ENCODE measurements around the gene TSPEAR.
"Not testable (repeated sequence)": the region's sequence is repeated elsewhere in the genome, so short reads cannot be mapped to it uniquely, and the experiment has no call there.

TSPEAR gene

GRCh38 chr21:44623575-44623974, 87.8 kb downstream of the TSPEAR start:
- no peak for DNase-seq

GRCh38 chr21:44619886-44620285, 91.5 kb downstream of the TSPEAR start:
- no peak for DNase-seq

- DNase-seq: no peak
Observed at GRCh38 chr21:44618909-44619308, 92.5 kb downstream of the TSPEAR start.

- DNase-seq: no peak
Observed at GRCh38 chr21:44618504-44618903, 92.9 kb downstream of the TSPEAR start.

GRCh38 chr21:44617071-44617501, 94.3 kb downstream of the TSPEAR start:
- no peak for DNase-seq

- DNase-seq: no peak
Observed at GRCh38 chr21:44616591-44616926, 94.8 kb downstream of the TSPEAR start.

GRCh38 chr21:44615911-44616590, 95.3 kb downstream of the TSPEAR start:
- DNase-seq: no peak

GRCh38 chr21:44615466-44615865, 95.9 kb downstream of the TSPEAR start:
- DNase-seq: no peak

GRCh38 chr21:44614961-44615391, 96.4 kb downstream of the TSPEAR start:
- DNase-seq: no peak

- DNase-seq: no peak
Observed at GRCh38 chr21:44614161-44614631, 97.2 kb downstream of the TSPEAR start.

GRCh38 chr21:44613386-44614155, 97.8 kb downstream of the TSPEAR start:
- no peak for DNase-seq

- DNase-seq: no peak
Observed at GRCh38 chr21:44612669-44613229, 98.6 kb downstream of the TSPEAR start.

- no peak for DNase-seq
Observed at GRCh38 chr21:44612029-44612486, 99.3 kb downstream of the TSPEAR start, which contains the start of gene KRTAP10-8. TSS of gene KRTAP10-8 (plus strand) at chr21:44612079. CDS start at chr21:44612101, 22 bp downstream.

- DNase-seq: no peak
Observed at GRCh38 chr21:44611551-44611950, 99.8 kb downstream of the TSPEAR start.

- DNase-seq: not testable (repeated sequence)
Observed at GRCh38 chr21:44610157-44610843, 101.1 kb downstream of the TSPEAR start.

- DNase-seq: no peak
Observed at GRCh38 chr21:44609193-44609592, 102.2 kb downstream of the TSPEAR start.

GRCh38 chr21:44606495-44606894, 104.9 kb downstream of the TSPEAR start:
- DNase-seq: no peak

GRCh38 chr21:44603911-44604310, 107.5 kb downstream of the TSPEAR start:
- DNase-seq: no peak

- DNase-seq: no peak
Observed at GRCh38 chr21:44603109-44603875, 108.1 kb downstream of the TSPEAR start.

- DNase-seq: no peak
Observed at GRCh38 chr21:44602463-44602850, 108.9 kb downstream of the TSPEAR start.

GRCh38 chr21:44601596-44602462, 109.5 kb downstream of the TSPEAR start:
- DNase-seq: no peak
